GM18858 (cell line): ENCODE data around the gene GNLY.
A peak's percentile ranks its signal among the peaks of the same experiment; 100 is the strongest.

Experiments used
- ATAC-seq: cut with Tn5 transposase; IDR thresholded peaks from one replicate; pipeline ENCODE4 v1.9.1; 2021; ENCODE audit not compliant: unreplicated experiment

GNLY gene

GRCh38 chr2:85681776-85682175, 12.4 kb upstream of the GNLY start:
- no peak for ATAC-seq

DNA sequence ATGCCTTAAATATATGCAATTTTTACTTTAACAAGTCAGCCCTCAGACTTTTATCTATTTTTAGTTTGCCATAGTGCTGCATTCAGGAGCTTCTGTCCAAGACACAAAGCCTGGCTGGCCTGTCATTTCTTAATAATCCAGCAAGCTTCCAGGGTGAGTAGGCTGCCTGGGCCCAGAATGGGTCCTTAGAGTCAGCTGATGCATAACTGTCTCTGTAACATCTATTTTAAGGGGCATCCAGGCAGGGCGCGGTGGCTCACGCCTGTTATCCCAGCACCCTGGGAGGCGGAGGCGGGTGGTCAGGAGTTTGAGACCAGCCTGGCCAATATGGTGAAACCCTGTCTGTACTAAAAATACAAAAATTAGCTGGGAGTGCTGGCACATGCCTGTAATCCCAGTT, 11.8 kb upstream of the GNLY start:
- ATAC-seq = no peak

DNA sequence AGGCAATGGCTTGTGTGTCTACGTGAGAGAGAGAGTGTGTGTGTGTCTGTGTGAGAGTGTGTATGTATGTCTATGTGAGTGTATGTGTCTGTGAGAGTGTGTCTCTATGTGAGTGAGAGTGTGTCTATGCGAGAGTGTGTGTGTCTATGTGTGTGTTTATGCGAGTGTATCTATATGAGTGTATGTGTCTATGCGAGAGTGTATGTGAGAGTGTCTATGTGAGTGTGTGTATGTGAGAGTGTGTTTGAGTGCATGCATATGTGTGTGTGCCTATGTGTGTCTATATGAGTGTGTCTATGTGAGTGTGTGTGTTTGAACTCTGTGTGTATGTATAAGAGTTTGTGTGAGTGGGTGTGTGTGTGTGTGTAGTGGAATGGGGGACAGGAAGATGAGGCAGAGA, 9.8 kb upstream of the GNLY start:
- ATAC-seq = no peak

DNA sequence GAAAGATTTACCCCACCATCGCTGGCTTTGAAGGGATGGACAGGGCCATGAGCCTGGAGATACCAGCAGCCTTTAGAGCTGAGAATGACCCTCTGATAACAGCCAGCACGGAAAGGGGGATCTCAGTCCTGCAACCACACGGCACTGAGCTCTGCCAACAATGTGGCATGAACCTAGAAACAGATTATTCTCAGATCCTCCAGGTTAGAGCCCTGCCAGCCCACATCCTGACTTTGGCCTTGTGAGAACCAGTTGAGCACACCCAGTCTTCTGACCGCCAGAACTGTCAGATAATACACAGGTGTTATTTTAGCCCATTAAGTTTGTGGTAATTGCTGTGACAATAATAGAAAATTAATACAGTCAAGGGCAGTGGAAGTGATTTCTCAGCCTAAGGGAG, 9.4 kb upstream of the GNLY start:
- ATAC-seq = no peak

- ATAC-seq = no peak
Observed at GRCh38 chr2:85690932-85691331, 3.2 kb upstream of the GNLY start.

DNA sequence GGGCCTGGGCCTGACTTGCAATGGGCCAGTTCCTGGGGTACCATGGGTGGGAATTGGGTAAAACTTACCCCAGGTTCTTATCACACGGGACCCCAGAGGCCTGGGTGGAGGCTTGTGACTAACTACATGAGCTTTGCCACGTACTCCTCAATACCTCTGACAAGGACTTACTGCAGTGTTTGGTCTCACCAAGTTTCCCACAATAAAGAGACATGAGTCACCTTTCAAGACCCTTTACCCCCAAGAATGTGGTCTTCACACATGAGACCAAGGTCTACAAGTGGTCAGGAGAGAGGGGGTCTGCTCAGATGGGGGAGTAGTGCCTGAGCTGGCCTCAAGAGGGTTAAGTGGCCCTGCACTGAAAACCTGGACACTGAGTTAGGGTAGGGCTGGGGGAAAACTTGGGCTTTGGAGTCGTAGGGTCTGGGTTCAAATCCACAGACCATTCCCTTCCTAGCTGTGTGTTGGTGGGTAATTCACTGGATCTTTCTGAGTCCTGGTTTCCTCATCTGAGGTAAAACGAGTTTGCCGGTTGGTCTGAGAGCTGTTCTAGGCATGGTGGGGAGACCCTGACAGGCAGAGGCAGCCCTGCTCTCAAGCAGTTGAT, 2.0 kb upstream of the GNLY start:
- no peak for ATAC-seq

- no peak for ATAC-seq
Observed at GRCh38 chr2:85695121-85695520, 963 bp downstream of the GNLY start.

- ATAC-seq = no peak
Observed at GRCh38 chr2:85695691-85696668, 1.8 kb downstream of the GNLY start.

DNA sequence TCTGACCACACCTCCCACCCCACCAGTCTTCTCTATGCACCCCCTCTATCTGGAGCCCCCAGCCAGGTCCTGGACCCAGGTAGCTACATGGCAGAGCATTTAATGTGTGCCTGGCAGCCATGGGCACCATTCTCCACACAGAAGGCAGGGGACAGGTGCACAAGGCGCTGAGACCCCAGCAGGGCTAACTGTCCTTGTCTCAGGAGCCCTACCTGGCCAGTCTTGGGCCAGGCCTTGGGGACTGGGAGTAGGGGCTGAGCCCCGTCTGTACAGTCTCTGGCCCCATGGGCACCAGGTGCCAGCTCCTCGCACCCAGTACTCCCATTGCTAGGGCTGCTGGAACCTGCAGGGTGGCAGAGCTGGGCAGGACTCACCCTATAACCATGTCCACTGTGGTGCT, 2.9 kb downstream of the GNLY start:
- no peak for ATAC-seq

DNA sequence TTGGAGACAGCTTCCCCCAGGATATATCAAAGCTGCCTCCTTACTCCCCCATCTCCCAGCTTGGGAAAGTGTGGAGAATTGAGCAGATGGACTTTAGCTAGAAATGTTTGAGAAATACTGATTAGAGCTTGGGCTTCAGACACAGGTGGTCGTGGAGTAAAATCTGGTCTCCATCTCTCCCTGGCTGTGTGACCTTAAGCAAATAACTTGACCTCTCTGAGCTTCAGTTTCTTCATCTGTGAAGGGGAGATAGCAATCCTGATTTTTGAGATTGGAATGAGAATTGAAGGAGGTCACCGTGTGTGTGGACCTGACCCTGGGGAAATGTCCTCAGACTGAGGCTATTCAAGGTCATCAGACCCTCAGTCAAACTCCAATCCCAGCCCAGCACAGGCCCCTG, 3.6 kb downstream of the GNLY start:
- no peak for ATAC-seq

GRCh38 chr2:85698184-85698879, 4.2 kb downstream of the GNLY start:
- no peak for ATAC-seq

- ATAC-seq = no peak
Observed at GRCh38 chr2:85698880-85699254, 4.7 kb downstream of the GNLY start.

DNA sequence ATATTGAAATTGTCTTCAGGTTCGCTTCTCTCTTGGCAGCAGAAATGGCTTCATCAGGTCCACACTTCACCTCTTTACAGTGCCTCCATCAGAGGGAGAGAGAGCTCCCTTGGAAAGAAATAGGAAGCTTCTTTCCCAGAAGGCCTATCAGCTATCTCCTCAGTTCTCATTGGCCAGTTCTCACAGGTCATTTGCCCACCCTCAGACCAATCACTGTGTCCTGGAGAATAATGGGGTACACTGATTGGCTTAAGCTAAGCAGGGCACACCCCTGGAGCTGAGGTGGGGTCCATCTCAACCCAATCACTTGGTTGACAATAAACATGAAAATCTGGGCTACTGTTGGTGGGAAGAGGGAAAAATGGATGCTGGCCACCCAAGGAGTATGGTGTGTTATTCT, 5.2 kb downstream of the GNLY start:
- no peak for ATAC-seq

- no peak for ATAC-seq
Observed at GRCh38 chr2:85702172-85702571, 8.0 kb downstream of the GNLY start.

GRCh38 chr2:85702800-85703199, 8.6 kb downstream of the GNLY start:
- no peak for ATAC-seq

GRCh38 chr2:85703329-85703728, 9.2 kb downstream of the GNLY start:
- no peak for ATAC-seq

GRCh38 chr2:85704038-85704437, 9.9 kb downstream of the GNLY start:
- no peak for ATAC-seq

DNA sequence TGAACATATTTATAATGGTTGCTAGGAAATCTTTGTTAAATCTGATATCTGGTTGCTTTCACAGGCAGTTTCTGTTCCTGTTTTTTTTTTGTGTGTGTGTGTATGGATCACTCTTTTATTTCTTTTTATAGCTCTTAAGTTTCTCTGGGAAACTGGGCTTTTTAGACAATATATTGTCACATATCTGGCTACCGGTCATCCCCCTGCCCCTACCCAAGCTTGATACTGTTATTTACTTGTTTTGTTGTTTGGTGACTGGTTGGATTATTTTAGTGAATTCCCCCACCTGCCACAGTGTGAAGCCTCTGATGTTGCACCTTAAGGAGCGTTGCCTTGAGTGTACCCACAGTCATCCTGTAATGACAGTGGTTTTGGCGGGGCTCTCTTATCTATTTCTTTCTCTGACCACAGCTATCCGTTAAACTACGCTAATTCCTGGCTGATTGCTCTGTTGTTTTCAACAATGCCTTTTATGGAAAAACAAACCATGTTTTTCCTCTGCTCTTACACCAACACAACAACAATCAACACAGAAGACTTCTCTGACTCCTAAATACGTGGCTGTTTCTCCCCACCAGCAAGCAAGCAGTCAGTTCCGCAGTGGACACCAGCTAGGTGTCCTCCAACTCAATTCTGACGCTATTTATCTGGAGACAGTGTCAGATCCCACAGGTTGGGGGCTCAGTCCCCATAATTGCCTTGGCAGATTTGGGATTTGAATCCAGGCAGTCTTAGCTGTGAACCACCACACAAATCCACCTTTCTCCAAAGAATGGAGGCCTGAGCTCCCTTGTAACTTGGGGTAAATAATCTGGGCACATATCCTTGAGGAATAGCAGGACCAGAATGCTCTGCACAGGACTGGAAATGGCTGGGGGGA, 10.9 kb downstream of the GNLY start:
- ATAC-seq = peak; percentile 45

DNA sequence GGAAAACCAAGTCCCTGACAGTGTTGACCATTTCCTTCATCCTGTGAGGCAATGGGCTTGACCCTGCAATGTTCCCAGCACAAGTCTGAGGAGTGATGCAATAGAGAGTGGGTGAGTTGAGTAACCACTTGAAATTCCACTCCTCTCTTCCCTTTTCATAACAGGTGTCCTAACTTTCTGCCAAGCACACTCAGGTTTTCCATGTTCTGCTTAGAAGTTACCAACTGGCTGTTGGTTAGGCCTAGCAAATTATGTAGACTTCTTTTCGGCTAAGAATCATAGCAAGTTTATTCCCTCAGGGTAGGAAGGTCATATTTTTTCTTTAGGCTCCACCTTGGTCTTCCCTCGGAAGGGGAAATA, 11.5 kb downstream of the GNLY start:
- ATAC-seq = no peak

GRCh38 chr2:85706063-85706462, 11.9 kb downstream of the GNLY start:
- ATAC-seq = no peak
